Body of pancreas (tissue), 4 donors: ENCODE data around the gene UTP25.

Experiments used
- CTCF ChIP-seq, 7 experiments: fragments of 450-650 bp in 4 of 7; fragments of 200-600 bp in 3 of 7; sonication (generic) in 3 of 7; IDR thresholded peaks; one replicate each; pipeline ENCODE4 v1.5.1; 2016 to 2019; ENCODE audit warnings: antibody characterized with exemption in 7 of 7
- POLR2A ChIP-seq, 3 donors: fragments of 450-650 bp; IDR thresholded peaks; one replicate each; pipeline ENCODE4 v1.6.1; 2016; ENCODE audit warnings: antibody characterized with exemption in 3 of 3, mild to moderate bottlenecking in 2 of 3

- TF ChIP-seq POLR2A (IDR thresholded peaks at IDR 0.05) (no peak), CTCF (IDR thresholded peaks at IDR 0.05) (no peak)
Observed at GRCh38 chr1:209790286-209791193, 37.2 kb upstream of the UTP25 start.
